Measurements from ENCODE around the gene RNFT2.
"Not testable (repeated sequence)": the region's sequence is repeated elsewhere in the genome, so short reads cannot be mapped to it uniquely, and the experiment has no call there.

RNFT2 gene

GRCh38 chr12:116710370-116711150 lies 27.6 kb upstream of the RNFT2 start:
- DNase-seq (ENCODE audit: low read depth), result no peak

- DNase-seq (ENCODE audit: low read depth), result no peak
Observed at GRCh38 chr12:116712458-116713303, 25.4 kb upstream of the RNFT2 start.

GRCh38 chr12:116713527-116713926 lies 24.6 kb upstream of the RNFT2 start:
- no peak for DNase-seq (ENCODE audit: low read depth)

- DNase-seq (ENCODE audit: low read depth), result no peak
Observed at GRCh38 chr12:116714175-116714574, 23.9 kb upstream of the RNFT2 start.

GRCh38 chr12:116717466-116718437 lies 20.4 kb upstream of the RNFT2 start:
- no peak for DNase-seq (ENCODE audit: low read depth)

GRCh38 chr12:116718655-116719454 lies 19.3 kb upstream of the RNFT2 start:
- no peak for DNase-seq (ENCODE audit: low read depth)

- no peak for DNase-seq (ENCODE audit: low read depth)
Observed at GRCh38 chr12:116719731-116720528, 18.2 kb upstream of the RNFT2 start.

- DNase-seq (ENCODE audit: low read depth), result no peak
Observed at GRCh38 chr12:116722245-116722644, 15.9 kb upstream of the RNFT2 start.

GRCh38 chr12:116726694-116727093 lies 11.4 kb upstream of the RNFT2 start:
- DNase-seq (ENCODE audit: low read depth), result no peak

- no peak for DNase-seq (ENCODE audit: low read depth)
Observed at GRCh38 chr12:116727261-116727660, 10.9 kb upstream of the RNFT2 start.

- no peak for DNase-seq (ENCODE audit: low read depth)
Observed at GRCh38 chr12:116727891-116728290, 10.2 kb upstream of the RNFT2 start.

GRCh38 chr12:116731801-116732200 lies 6.3 kb upstream of the RNFT2 start:
- no peak for DNase-seq (ENCODE audit: low read depth)

GRCh38 chr12:116734156-116734768 lies 3.9 kb upstream of the RNFT2 start:
- no peak for DNase-seq (ENCODE audit: low read depth)

- DNase-seq (ENCODE audit: low read depth), result no peak
Observed at GRCh38 chr12:116735084-116735483, 3.0 kb upstream of the RNFT2 start.

GRCh38 chr12:116735951-116736599 lies 2.0 kb upstream of the RNFT2 start:
- DNase-seq (ENCODE audit: low read depth), result no peak

GRCh38 chr12:116736962-116737773 lies 947 bp upstream of the RNFT2 start:
- DNase-seq (ENCODE audit: low read depth), result no peak

GRCh38 chr12:116739381-116739887 lies 1.3 kb downstream of the RNFT2 start:
- DNase-seq (ENCODE audit: low read depth), result no peak

- DNase-seq (ENCODE audit: low read depth), result not testable (repeated sequence)
Observed at GRCh38 chr12:116742787-116743186, 4.7 kb downstream of the RNFT2 start.
